ENCODE results near the gene DOCK7. TPM values are rescaled to one million over a fixed set of nuclear protein-coding genes. Genes with fewer than 3 reads are reported as not detected.
"Not testable (repeated sequence)": the region's sequence is repeated elsewhere in the genome, so short reads cannot be mapped to it uniquely, and the experiment has no call there.

Gene DOCK7
- total and polyA plus RNA-seq, 8 donors, result 4.7 to 118 (median 32.4) TPM

DNA sequence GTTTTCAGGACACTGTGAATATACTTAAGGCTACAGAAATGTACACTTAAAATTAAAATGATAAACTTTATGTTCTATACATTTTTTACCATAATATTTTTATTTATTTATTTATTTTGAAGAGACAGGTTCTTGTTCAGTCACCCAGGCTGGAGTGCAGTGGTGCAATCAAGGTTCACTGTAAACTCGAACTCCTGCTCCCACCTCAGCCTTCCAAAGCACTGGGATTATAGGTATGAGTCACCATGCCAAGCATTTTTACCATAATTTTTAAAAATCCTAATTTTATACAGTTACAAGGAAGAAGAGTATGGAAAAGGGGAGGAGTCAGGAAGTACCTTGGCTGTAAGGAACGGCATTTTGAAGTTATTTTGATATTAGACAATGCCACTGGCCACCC is 114.5 kb downstream of the DOCK7 start:
- Histone ChIP-seq H3K4me1 (no peaks in the 10 kb centered on the region), H3K27me3 (no peaks in the 10 kb centered on the region), H3K27ac (no peak overlapping the region), H3K9me3 (peaks cover 0 to 11% (median 6%) of the 10 kb centered on the region in 4 donors), H3K4me3 (no peak overlapping the region), H3K36me3 (peaks cover 7 to 65% (median 52%) of the 10 kb centered on the region in 4 donors)
- intact Hi-C loops (cut with DNase I; ENCODE audit: low total_unique reads), result no loop called here
- TF ChIP-seq POLR2A (IDR thresholded peaks at IDR 0.05), result no peak
- TF ChIP-seq POLR2AphosphoS5 (IDR thresholded peaks at IDR 0.05), result no peak
- no peak for TF ChIP-seq EP300 (IDR thresholded peaks at IDR 0.05)
- TF ChIP-seq, protein P1, sequence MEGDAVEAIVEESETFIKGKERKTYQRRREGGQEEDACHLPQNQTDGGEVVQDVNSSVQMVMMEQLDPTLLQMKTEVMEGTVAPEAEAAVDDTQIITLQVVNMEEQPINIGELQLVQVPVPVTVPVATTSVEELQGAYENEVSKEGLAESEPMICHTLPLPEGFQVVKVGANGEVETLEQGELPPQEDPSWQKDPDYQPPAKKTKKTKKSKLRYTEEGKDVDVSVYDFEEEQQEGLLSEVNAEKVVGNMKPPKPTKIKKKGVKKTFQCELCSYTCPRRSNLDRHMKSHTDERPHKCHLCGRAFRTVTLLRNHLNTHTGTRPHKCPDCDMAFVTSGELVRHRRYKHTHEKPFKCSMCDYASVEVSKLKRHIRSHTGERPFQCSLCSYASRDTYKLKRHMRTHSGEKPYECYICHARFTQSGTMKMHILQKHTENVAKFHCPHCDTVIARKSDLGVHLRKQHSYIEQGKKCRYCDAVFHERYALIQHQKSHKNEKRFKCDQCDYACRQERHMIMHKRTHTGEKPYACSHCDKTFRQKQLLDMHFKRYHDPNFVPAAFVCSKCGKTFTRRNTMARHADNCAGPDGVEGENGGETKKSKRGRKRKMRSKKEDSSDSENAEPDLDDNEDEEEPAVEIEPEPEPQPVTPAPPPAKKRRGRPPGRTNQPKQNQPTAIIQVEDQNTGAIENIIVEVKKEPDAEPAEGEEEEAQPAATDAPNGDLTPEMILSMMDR (IDR thresholded peaks at IDR 0.05), result no peak
- no peak for DNase-seq
- 34 to 74% (median 43%) methylated on average over 2 of the region's 2 CpGs for WGBS, 5 donors

GRCh38 chr1:62572476-62572875 is 115.7 kb downstream of the DOCK7 start:
- intact Hi-C loops (cut with DNase I; ENCODE audit: low total_unique reads), result no loop called here
- DNase-seq, result no peak
- Histone ChIP-seq H3K27ac (no peak overlapping the region), H3K27me3 (no peaks in the 10 kb centered on the region), H3K4me1 (no peaks in the 10 kb centered on the region), H3K4me3 (no peak overlapping the region), H3K9me3 (peaks cover 0 to 17% (median 7%) of the 10 kb centered on the region in 4 donors), H3K36me3 (peaks cover 7 to 54% (median 51%) of the 10 kb centered on the region in 4 donors)
- no peak for TF ChIP-seq POLR2AphosphoS5 (IDR thresholded peaks at IDR 0.05)
- TF ChIP-seq POLR2A (IDR thresholded peaks at IDR 0.05), result no peak

- DNase-seq; H3K4me1 ChIP-seq; H3K27ac ChIP-seq; H3K27me3 ChIP-seq; intact Hi-C loops (cut with DNase I; ENCODE audit: low total_unique reads); H3K4me3 ChIP-seq: not testable (repeated sequence)
- Histone ChIP-seq H3K36me3 (peaks cover 7 to 55% (median 45%) of the 10 kb centered on the region in 4 donors), H3K9me3 (peaks cover 0 to 21% (median 7%) of the 10 kb centered on the region in 4 donors)
- 87 to 98% (median 92%) methylated on average over 4 of the region's 4 CpGs for WGBS, 5 donors
Measured at GRCh38 chr1:62571517-62571916, 116.7 kb downstream of the DOCK7 start.

GRCh38 chr1:62567926-62568325 is 120.3 kb downstream of the DOCK7 start:
- H3K4me3 ChIP-seq; DNase-seq; H3K4me1 ChIP-seq; intact Hi-C loops (cut with DNase I; ENCODE audit: low total_unique reads); H3K27me3 ChIP-seq; H3K27ac ChIP-seq: not testable (repeated sequence)
- 73 to 79% (median 78%) methylated on average over 1 of the region's 1 CpG for WGBS, 5 donors
- peaks cover 0 to 21% (median 7%) of the 10 kb centered on the region in 4 donors for H3K9me3 ChIP-seq
- H3K36me3 ChIP-seq, result peaks cover 0 to 30% (median 18%) of the 10 kb centered on the region in 4 donors

- DNase-seq; intact Hi-C loops (cut with DNase I; ENCODE audit: low total_unique reads); H3K4me1 ChIP-seq; H3K4me3 ChIP-seq; H3K27me3 ChIP-seq; H3K27ac ChIP-seq: not testable (repeated sequence)
- peaks cover 0 to 22% (median 11%) of the 10 kb centered on the region in 4 donors for H3K36me3 ChIP-seq
- peaks cover 0 to 14% (median 4%) of the 10 kb centered on the region in 4 donors for H3K9me3 ChIP-seq
- 80 to 100% (median 95%) methylated on average over 1 of the region's 1 CpG for WGBS, 5 donors
Measured at GRCh38 chr1:62567182-62567581, 121.0 kb downstream of the DOCK7 start.

- intact Hi-C loops (cut with DNase I; ENCODE audit: low total_unique reads), result no loop called here
- Histone ChIP-seq H3K9me3 (no peaks in the 10 kb centered on the region), H3K36me3 (peaks cover 0 to 42% (median 29%) of the 10 kb centered on the region in 4 donors), H3K27me3 (no peaks in the 10 kb centered on the region), H3K4me1 (no peaks in the 10 kb centered on the region), H3K27ac (no peak overlapping the region), H3K4me3 (no peak overlapping the region)
- WGBS, 5 donors, result 93 to 97% (median 96%) methylated on average over 2 of the region's 2 CpGs
- TF ChIP-seq, protein P1 (IDR thresholded peaks at IDR 0.05), result no peak
- TF ChIP-seq POLR2A (IDR thresholded peaks at IDR 0.05) (no peak), POLR2AphosphoS5 (IDR thresholded peaks at IDR 0.05) (no peak), EP300 (IDR thresholded peaks at IDR 0.05) (no peak)
- DNase-seq, result no peak
Measured at GRCh38 chr1:62561306-62561705, 126.9 kb downstream of the DOCK7 start.

All from stomach (tissue), 9 donors.